ENCODE measurements around the gene HBZ. TPM values are rescaled to one million over a fixed set of nuclear protein-coding genes. Genes with fewer than 3 reads are reported as not detected.
"Not testable (repeated sequence)": the region's sequence is repeated elsewhere in the genome, so short reads cannot be mapped to it uniquely, and the experiment has no call there.

HBZ gene
- total RNA-seq, 6 experiments from 2014 or later, result not detected

- Mint-ChIP-seq H3K36me3 (ENCODE audit: low read depth) (peaks cover 17% of the 10 kb centered on the region), H3K9me3 (no peaks in the 10 kb centered on the region), H3K27me3 (ENCODE audit: insufficient read depth) (peaks cover 6% of the 10 kb centered on the region), H3K4me3 (no peak overlapping the region), H3K4me1 (ENCODE audit: low read depth) (0 out of 2 replicates have a peak, but pooled peaks cover 6% of the 10 kb centered on the region), H3K27ac (no peak overlapping the region)
- no peak for DNase-seq
- TF ChIP-seq CTCF (IDR thresholded peaks at IDR 0.05), result no peak
Observed at GRCh38 chr16:193441-193840, 41.0 kb downstream of the HBZ start.

GRCh38 chr16:194516-194915 lies 42.1 kb downstream of the HBZ start:
- peaks cover 6% of the 10 kb centered on the region for H3K27me3 Mint-ChIP-seq (ENCODE audit: insufficient read depth)
- H3K4me3 Mint-ChIP-seq, result no peak overlapping the region
- H3K4me1 Mint-ChIP-seq (ENCODE audit: low read depth), result 0 out of 2 replicates have a peak, but pooled peaks cover 6% of the 10 kb centered on the region
- H3K27ac Mint-ChIP-seq, result no peak overlapping the region; the same call in 1 of the 2 replicates
- no peak for TF ChIP-seq CTCF (IDR thresholded peaks at IDR 0.05)
- H3K36me3 Mint-ChIP-seq (ENCODE audit: low read depth), result peaks cover 6% of the 10 kb centered on the region
- no peak for DNase-seq
- H3K9me3 Mint-ChIP-seq, result no peaks in the 10 kb centered on the region

GRCh38 chr16:200388-200787 lies 47.9 kb downstream of the HBZ start:
- no peaks in the 10 kb centered on the region for H3K9me3 Mint-ChIP-seq
- H3K36me3 Mint-ChIP-seq (ENCODE audit: low read depth), result peaks cover 12% of the 10 kb centered on the region
- peak; percentile 83 for DNase-seq

GRCh38 chr16:203246-203645 lies 50.8 kb downstream of the HBZ start:
- Mint-ChIP-seq H3K27ac (no peak overlapping the region), H3K4me1 (ENCODE audit: low read depth) (peaks cover 7% of the 10 kb centered on the region), H3K9me3 (no peaks in the 10 kb centered on the region), H3K36me3 (ENCODE audit: low read depth) (peaks cover 23% of the 10 kb centered on the region), H3K4me3 (no peak overlapping the region), H3K27me3 (ENCODE audit: insufficient read depth) (peaks cover 1% of the 10 kb centered on the region; the same call in 1 of the 2 replicates)
- no peak for DNase-seq
- no peak for TF ChIP-seq CTCF (IDR thresholded peaks at IDR 0.05)

More at GRCh38 chr16:200388-200787, 47.9 kb downstream of the HBZ start:
- peak overlapping the region; percentile 77 for H3K27ac Mint-ChIP-seq
- no peak for TF ChIP-seq CTCF (IDR thresholded peaks at IDR 0.05)
- no peak overlapping the region for H3K4me3 Mint-ChIP-seq
- H3K4me1 Mint-ChIP-seq (ENCODE audit: low read depth), result peaks cover 7% of the 10 kb centered on the region
- H3K27me3 Mint-ChIP-seq (ENCODE audit: insufficient read depth), result peaks cover 5% of the 10 kb centered on the region

- not testable (repeated sequence) for H3K27me3 Mint-ChIP-seq (ENCODE audit: insufficient read depth); H3K4me1 Mint-ChIP-seq (ENCODE audit: low read depth); DNase-seq; H3K4me3 Mint-ChIP-seq; H3K9me3 Mint-ChIP-seq; H3K27ac Mint-ChIP-seq
- peaks cover 23% of the 10 kb centered on the region for H3K36me3 Mint-ChIP-seq (ENCODE audit: low read depth)
Observed at GRCh38 chr16:204046-204445, 51.6 kb downstream of the HBZ start.

Other genes with a start within 250 kb of the HBZ start
- gene POLR3K, start 99.0 kb upstream of the HBZ start, total RNA-seq (2021; fragmentation: NEBNext Ultra II Directional; extraction: Animal tissue kit (Norgen Biotek cat#: 25700)), result 10 to 100 TPM; 18.9 to 24.7 (median 19.8) TPM
- 10 to 100 TPM; 40.3 to 53.1 (median 44.0) TPM for gene SNRNP25, start 98.8 kb upstream of the HBZ start, total RNA-seq (2021; fragmentation: NEBNext Ultra II Directional; extraction: Animal tissue kit (Norgen Biotek cat#: 25700))
- gene RHBDF1, start 80.0 kb upstream of the HBZ start, total RNA-seq (2021; fragmentation: NEBNext Ultra II Directional; extraction: Animal tissue kit (Norgen Biotek cat#: 25700)), result 10 to 100 TPM; 54.9 to 65.8 (median 60.0) TPM
- gene MPG, start 74.4 kb upstream of the HBZ start, total RNA-seq (2021; fragmentation: NEBNext Ultra II Directional; extraction: Animal tissue kit (Norgen Biotek cat#: 25700)), result 100 to 1,000 TPM in 2 of 6 experiments, 10 to 100 TPM in 4; 92.3 to 104 (median 96.9) TPM
- gene NPRL3, start 14.0 kb upstream of the HBZ start, total RNA-seq (2021; fragmentation: NEBNext Ultra II Directional; extraction: Animal tissue kit (Norgen Biotek cat#: 25700)), result 10 to 100 TPM; 33.9 to 40.9 (median 37.1) TPM
- not detected for gene HBM, start 13.3 kb downstream of the HBZ start, total RNA-seq (2021; fragmentation: NEBNext Ultra II Directional; extraction: Animal tissue kit (Norgen Biotek cat#: 25700))
- gene HBA2, start 20.2 kb downstream of the HBZ start, total RNA-seq (2021; fragmentation: NEBNext Ultra II Directional; extraction: Animal tissue kit (Norgen Biotek cat#: 25700)), result not detected
- not detected for gene HBA1, start 24.0 kb downstream of the HBZ start, total RNA-seq (2021; fragmentation: NEBNext Ultra II Directional; extraction: Animal tissue kit (Norgen Biotek cat#: 25700))
- under 1 TPM in 1 of 6 experiments, not detected in 5; 0.47 TPM for gene HBQ1, start 27.8 kb downstream of the HBZ start, total RNA-seq (2021; fragmentation: NEBNext Ultra II Directional; extraction: Animal tissue kit (Norgen Biotek cat#: 25700))
- 10 to 100 TPM; 35.8 to 47.5 (median 41.7) TPM for gene LUC7L, start 76.8 kb downstream of the HBZ start, total RNA-seq (2021; fragmentation: NEBNext Ultra II Directional; extraction: Animal tissue kit (Norgen Biotek cat#: 25700))
- gene FAM234A, start 82.2 kb downstream of the HBZ start, total RNA-seq (2021; fragmentation: NEBNext Ultra II Directional; extraction: Animal tissue kit (Norgen Biotek cat#: 25700)), result 100 to 1,000 TPM in 2 of 6 experiments, 10 to 100 TPM in 4; 83.6 to 113 (median 87.7) TPM
- 1 to 10 TPM; 1.5 to 3.5 (median 2.3) TPM for gene RGS11, start 123.3 kb downstream of the HBZ start, total RNA-seq (2021; fragmentation: NEBNext Ultra II Directional; extraction: Animal tissue kit (Norgen Biotek cat#: 25700))
- gene ARHGDIG, start 127.9 kb downstream of the HBZ start, total RNA-seq (2021; fragmentation: NEBNext Ultra II Directional; extraction: Animal tissue kit (Norgen Biotek cat#: 25700)), result not detected
- not detected for gene PDIA2, start 130.5 kb downstream of the HBZ start, total RNA-seq (2021; fragmentation: NEBNext Ultra II Directional; extraction: Animal tissue kit (Norgen Biotek cat#: 25700))
- gene AXIN1, start 200.1 kb downstream of the HBZ start, total RNA-seq (2021; fragmentation: NEBNext Ultra II Directional; extraction: Animal tissue kit (Norgen Biotek cat#: 25700)), result 10 to 100 TPM; 13.6 to 16.7 (median 14.7) TPM
- 100 to 1,000 TPM; 105 to 131 (median 129) TPM for gene MRPL28, start 217.9 kb downstream of the HBZ start, total RNA-seq (2021; fragmentation: NEBNext Ultra II Directional; extraction: Animal tissue kit (Norgen Biotek cat#: 25700))
- gene PGAP6, start 229.3 kb downstream of the HBZ start, total RNA-seq (2021; fragmentation: NEBNext Ultra II Directional; extraction: Animal tissue kit (Norgen Biotek cat#: 25700)), result 10 to 100 TPM; 50.6 to 69.7 (median 59.7) TPM
- 100 to 1,000 TPM; 153 to 276 (median 158) TPM for gene NME4, start 244.6 kb downstream of the HBZ start, total RNA-seq (2021; fragmentation: NEBNext Ultra II Directional; extraction: Animal tissue kit (Norgen Biotek cat#: 25700))
- gene DECR2, start 249.2 kb downstream of the HBZ start, total RNA-seq (2021; fragmentation: NEBNext Ultra II Directional; extraction: Animal tissue kit (Norgen Biotek cat#: 25700)), result 10 to 100 TPM; 14.0 to 20.3 (median 16.0) TPM

All from HFFc6 (cell line).